ENCODE measurements around the gene FAT1.

GRCh38 chr4:186724058-186724863 lies 605 bp upstream of the FAT1 start:
- TF ChIP-seq CTCF (IDR thresholded peaks at IDR 0.05) (no peak), POLR2A (IDR thresholded peaks at IDR 0.05) (no peak)
